Cardiac fibroblast (primary cell): ENCODE measurements around the gene NR4A1.

Experiments
- DNase-seq, 2 donors: peaks; one replicate each; pipeline versions ENCODE4 v3.0.0 to v3.0.0-alpha.2; 2010; ENCODE audit warnings: low read depth in 2 of 2
- H3K4me3 ChIP-seq, 2 donors: replicated peaks in 1 of 2; 1 replicate in 1 of 2; 2 replicates in 1 of 2; pipeline ENCODE4 v1.5.1; 2011; ENCODE audit warnings: low read depth in 2 of 2, low read length in 2 of 2, mild to moderate bottlenecking in 2 of 2, moderate library complexity in 1 of 2
- TF ChIP-seq, protein P1 (sequence below): IDR thresholded peaks from one replicate; pipeline ENCODE4 v1.5.1; 2011; ENCODE audit warnings: low read depth, mild to moderate bottlenecking, low read length, inconsistent platforms

The NR4A1 gene

GRCh38 chr12:52006726-52007157 lies 44.5 kb upstream of the NR4A1 start, which contains the start of gene TAMALIN:
Gene TAMALIN, plus strand, starts transcription at chr12:52006946. Its CDS starts 74 bp downstream, at chr12:52007020.
- DNase-seq: peak; percentile 47 to 87

GRCh38 chr12:52007158-52007921 lies 43.9 kb upstream of the NR4A1 start:
- H3K4me3 ChIP-seq: peak overlapping the region; percentile 70 to 90
- TF ChIP-seq, protein P1, sequence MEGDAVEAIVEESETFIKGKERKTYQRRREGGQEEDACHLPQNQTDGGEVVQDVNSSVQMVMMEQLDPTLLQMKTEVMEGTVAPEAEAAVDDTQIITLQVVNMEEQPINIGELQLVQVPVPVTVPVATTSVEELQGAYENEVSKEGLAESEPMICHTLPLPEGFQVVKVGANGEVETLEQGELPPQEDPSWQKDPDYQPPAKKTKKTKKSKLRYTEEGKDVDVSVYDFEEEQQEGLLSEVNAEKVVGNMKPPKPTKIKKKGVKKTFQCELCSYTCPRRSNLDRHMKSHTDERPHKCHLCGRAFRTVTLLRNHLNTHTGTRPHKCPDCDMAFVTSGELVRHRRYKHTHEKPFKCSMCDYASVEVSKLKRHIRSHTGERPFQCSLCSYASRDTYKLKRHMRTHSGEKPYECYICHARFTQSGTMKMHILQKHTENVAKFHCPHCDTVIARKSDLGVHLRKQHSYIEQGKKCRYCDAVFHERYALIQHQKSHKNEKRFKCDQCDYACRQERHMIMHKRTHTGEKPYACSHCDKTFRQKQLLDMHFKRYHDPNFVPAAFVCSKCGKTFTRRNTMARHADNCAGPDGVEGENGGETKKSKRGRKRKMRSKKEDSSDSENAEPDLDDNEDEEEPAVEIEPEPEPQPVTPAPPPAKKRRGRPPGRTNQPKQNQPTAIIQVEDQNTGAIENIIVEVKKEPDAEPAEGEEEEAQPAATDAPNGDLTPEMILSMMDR: no peak
- peak in 1 of 2 donors; percentile 60 for DNase-seq

More at GRCh38 chr12:52006726-52007157, 44.5 kb upstream of the NR4A1 start, which contains the start of gene TAMALIN:
- peak within 1 kb of the TSS; percentile 70 to 90 for H3K4me3 ChIP-seq
- TF ChIP-seq, protein P1: no peak

DNA sequence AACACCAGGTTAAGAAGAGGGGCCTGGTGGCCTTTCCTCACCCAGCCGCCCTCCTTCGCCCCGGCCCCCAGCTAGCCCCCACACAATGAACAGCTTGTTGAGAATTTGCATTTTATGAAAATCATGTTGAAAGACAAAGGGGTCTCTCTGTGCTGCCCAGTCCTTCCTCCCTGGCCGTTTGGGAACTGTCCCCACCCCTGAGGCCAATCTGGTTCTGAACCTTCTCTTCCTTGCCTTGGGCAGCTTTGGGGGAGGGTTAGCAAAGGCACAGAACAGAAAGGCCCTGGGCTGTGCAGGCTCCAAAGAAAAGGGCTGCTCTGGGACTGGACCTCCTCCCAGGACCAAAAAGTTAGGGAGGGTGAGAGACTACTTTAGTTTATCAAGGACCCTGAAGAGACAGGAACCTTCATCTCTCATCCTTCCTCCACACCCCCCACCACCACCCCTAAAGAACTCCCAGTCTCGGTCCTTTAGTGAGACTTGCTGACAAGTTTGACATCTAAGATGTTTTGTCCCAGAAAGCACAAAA lies 43.2 kb upstream of the NR4A1 start:
- peak overlapping the region; percentile 70 to 90 for H3K4me3 ChIP-seq
- DNase-seq: no peak
- TF ChIP-seq, protein P1: no peak

DNA sequence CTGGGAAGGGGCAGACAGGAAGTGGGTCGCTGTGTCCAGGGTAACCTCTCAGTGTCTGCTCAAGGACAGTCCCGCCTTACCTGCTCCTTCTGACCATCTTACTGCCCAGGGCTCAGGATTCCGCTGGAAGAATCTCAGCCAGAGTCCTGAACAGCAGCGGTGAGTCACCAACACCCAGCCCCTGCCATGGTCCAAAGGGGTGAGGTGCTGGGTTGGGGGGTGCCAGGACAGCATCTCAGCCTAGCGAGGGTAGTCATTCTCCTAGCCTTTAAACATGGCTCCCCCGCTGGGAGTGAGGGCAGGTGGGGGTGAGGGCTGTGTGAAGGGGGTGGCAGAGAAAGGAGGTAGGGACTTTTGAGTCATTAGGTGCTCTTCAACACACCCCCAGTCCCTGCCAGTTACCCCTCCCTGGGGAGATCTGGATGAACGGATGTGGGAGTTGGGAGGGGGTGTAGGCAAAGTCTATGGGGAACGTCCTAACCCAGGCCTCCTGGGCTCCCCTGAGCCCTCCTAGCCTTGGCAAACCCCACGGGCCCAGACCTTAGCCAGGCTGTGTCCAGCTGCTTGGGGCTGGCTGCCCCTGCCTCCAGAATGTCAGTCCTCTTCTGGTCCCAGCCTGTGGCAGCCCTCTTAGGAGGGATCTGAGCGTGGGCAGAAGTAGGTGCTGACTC lies 42.0 kb upstream of the NR4A1 start:
- TF ChIP-seq, protein P1: no peak
- H3K4me3 ChIP-seq: peak overlapping the region; percentile 2 to 23
- peak in 1 of 2 donors; percentile 19 for DNase-seq

- TF ChIP-seq, protein P1: no peak
- DNase-seq: peak; percentile 81 to 98
- peak overlapping the region; percentile 5 to 22 for H3K4me3 ChIP-seq
These were observed 41.1 kb upstream of the NR4A1 start for GRCh38 chr12:52010152-52010622.

DNA sequence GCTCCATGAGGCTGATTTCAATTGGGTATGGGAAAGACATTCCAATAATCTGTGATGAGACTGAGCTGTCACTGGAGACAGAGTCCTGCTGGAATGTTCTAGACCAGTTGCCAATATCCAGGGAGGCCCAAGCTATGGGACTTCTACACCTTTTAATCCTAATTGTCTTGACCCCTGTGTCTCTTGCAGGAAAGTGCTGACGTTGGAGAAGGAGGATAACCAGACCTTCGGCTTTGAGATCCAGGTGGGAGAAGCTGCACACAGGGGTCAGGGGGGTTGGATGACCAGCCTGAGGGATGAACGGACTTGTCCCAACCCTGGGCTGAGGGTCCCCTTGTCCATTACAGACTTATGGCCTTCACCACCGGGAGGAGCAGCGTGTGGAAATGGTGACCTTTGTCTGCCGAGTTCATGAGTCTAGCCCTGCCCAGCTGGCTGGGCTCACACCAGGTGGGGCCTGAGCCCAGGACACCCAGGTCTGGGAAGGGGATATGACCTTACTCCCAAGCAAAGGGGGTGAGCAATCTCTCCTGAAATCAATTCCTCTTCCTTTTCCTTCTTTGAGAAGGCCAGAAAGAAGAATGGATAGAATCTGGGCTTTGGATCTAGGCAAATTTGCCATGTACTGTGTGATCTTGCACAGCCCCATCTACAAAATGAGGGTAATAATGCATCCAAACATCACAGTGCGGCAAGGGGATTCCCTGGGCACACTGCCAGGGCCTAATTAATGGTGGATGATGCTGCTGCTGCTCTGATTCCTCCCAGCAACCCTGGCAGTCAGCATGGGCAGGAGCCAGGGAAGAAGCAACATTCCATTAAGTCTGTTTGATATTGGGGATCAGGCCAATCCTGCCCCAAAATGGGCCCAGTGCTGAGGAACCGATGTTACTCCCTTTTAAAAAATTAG lies 40.3 kb upstream of the NR4A1 start:
- TF ChIP-seq, protein P1: no peak
- DNase-seq: no peak
- H3K4me3 ChIP-seq: peak overlapping the region; percentile 2 to 22
